Esophagus muscularis mucosa (tissue), 4 donors: ENCODE results near the gene ATP5MG. TPM values are rescaled to one million over a fixed set of nuclear protein-coding genes. Genes with fewer than 3 reads are reported as not detected.

Experiments
- DNase-seq: peaks from one replicate; pipeline ENCODE4 v3.0.0-alpha.2; 2017; ENCODE audit errors: extremely low spot score
- H3K27ac ChIP-seq, 4 donors: fragments of 200-600 bp; sonication (generic); replicated peaks in 1 of 4; 1 replicate in 3 of 4; 2 replicates in 1 of 4; pipeline ENCODE4 v1.5.1; 2016 to 2019; ENCODE audit warnings: mild to moderate bottlenecking in 1 of 4
- H3K27me3 ChIP-seq, 4 donors: fragments of 200-600 bp; sonication (generic); one replicate each; pipeline versions ENCODE4 v1.5.1 to v1.6.0; 2016 to 2019
- H3K36me3 ChIP-seq, 4 donors: fragments of 200-600 bp; sonication (generic); one replicate each; pipeline ENCODE4 v1.5.1; 2016 to 2019
- H3K4me1 ChIP-seq, 4 donors: fragments of 200-600 bp; sonication (generic); one replicate each; pipeline ENCODE4 v1.5.1; 2016 to 2019
- H3K4me3 ChIP-seq, 4 donors: fragments of 200-600 bp; sonication (generic); 1 replicate in 2 of 4; 2 replicates in 2 of 4; pipeline ENCODE4 v1.5.1; 2016 to 2019; ENCODE audit warnings: mild to moderate bottlenecking in 4 of 4, moderate library complexity in 1 of 4
- H3K9me3 ChIP-seq, 4 donors: fragments of 200-600 bp; sonication (generic); 1 replicate in 3 of 4; 2 replicates in 1 of 4; pipeline ENCODE4 v1.5.1; 2016 to 2019
- CTCF ChIP-seq, 3 experiments: fragments of 200-600 bp in 2 of 3; fragments of 450-650 bp in 1 of 3; sonication (generic) in 2 of 3; IDR thresholded peaks; one replicate each; pipeline ENCODE4 v1.5.1; 2017 to 2019; ENCODE audit warnings: antibody characterized with exemption in 3 of 3, mild to moderate bottlenecking in 2 of 3, moderate library complexity in 1 of 3
- EP300 ChIP-seq: sonication (generic); formaldehyde crosslinking; IDR thresholded peaks from one replicate; pipeline ENCODE4 v1.6.1; 2017; ENCODE audit warnings: antibody characterized with exemption
- POLR2A ChIP-seq: fragments of 450-650 bp; IDR thresholded peaks from one replicate; pipeline ENCODE4 v1.6.1; 2017; ENCODE audit warnings: antibody characterized with exemption, moderate library complexity, mild to moderate bottlenecking, low read depth
- POLR2AphosphoS5 ChIP-seq, 2 donors: sonication (generic); formaldehyde crosslinking; IDR thresholded peaks; one replicate each; pipeline ENCODE4 v1.6.1; 2017; ENCODE audit warnings: antibody characterized with exemption in 2 of 2
- WGBS: methylation state at CpG from one replicate; pipeline ENCODE4 v1.1.5; 2018; 5-methylcytosine and 5-hydroxymethylcytosine counted together
- intact Hi-C: fragments of 100-400 bp; cut with DNase I; formaldehyde crosslinking; loops from one replicate; pipeline ENCODE4 v1.15.1; 2023
- total RNA-seq, 4 donors: library from RNA; depleted of rRNA; stranded (reverse); fragments of >200 nt; gene quantifications; one replicate each; pipeline versions ENCODE4 v1.1.0 to v1.2.1, GENCODE V29; 2016

Gene ATP5MG
- total RNA-seq, 4 donors from 2014 or later = 61.0 to 91.1 (median 69.1) TPM

GRCh38 chr11:118442908-118443589 lies 41.6 kb downstream of the ATP5MG start:
- intact Hi-C loops = no loop called here
- TF ChIP-seq POLR2A = no peak
- no peak for TF ChIP-seq POLR2AphosphoS5 (IDR thresholded peaks at IDR 0.05)
- no peak for TF ChIP-seq CTCF (IDR thresholded peaks at IDR 0.05)
- TF ChIP-seq EP300 = no peak
- Histone ChIP-seq H3K9me3 (no peaks in the 10 kb centered on the region), H3K36me3 (peaks cover 0 to 5% (median 0%) of the 10 kb centered on the region in 4 donors), H3K4me3 (no peak overlapping the region), H3K27me3 (no peaks in the 10 kb centered on the region), H3K4me1 (peaks cover 41 to 79% (median 64%) of the 10 kb centered on the region in 4 donors), H3K27ac (no peak overlapping the region)
- no peak for DNase-seq
- WGBS = 81% methylated on average over 4 of the region's 4 CpGs

- TF ChIP-seq POLR2A (no peak), EP300 (no peak), POLR2AphosphoS5 (IDR thresholded peaks at IDR 0.05) (no peak), CTCF (IDR thresholded peaks at IDR 0.05) (no peak)
- peaks cover 37 to 79% (median 64%) of the 10 kb centered on the region in 4 donors for H3K4me1 ChIP-seq
- no peaks in the 10 kb centered on the region for H3K27me3 ChIP-seq
- no peak overlapping the region for H3K27ac ChIP-seq
- WGBS = 96% methylated on average over 2 of the region's 2 CpGs
- intact Hi-C loops = no loop called here
- H3K4me3 ChIP-seq = no peak overlapping the region
- H3K9me3 ChIP-seq = no peaks in the 10 kb centered on the region
- peaks cover 0 to 5% (median 0%) of the 10 kb centered on the region in 4 donors for H3K36me3 ChIP-seq
- no peak for DNase-seq
Observed at GRCh38 chr11:118443590-118444218, 42.3 kb downstream of the ATP5MG start.

GRCh38 chr11:118447423-118447822 lies 46.0 kb downstream of the ATP5MG start:
- whole genome bisulfite sequencing = 92% methylated on average over 4 of the region's 4 CpGs
- Histone ChIP-seq H3K36me3 (peaks cover 0 to 5% (median 0%) of the 10 kb centered on the region in 4 donors), H3K9me3 (no peaks in the 10 kb centered on the region), H3K4me1 (peaks cover 0 to 55% (median 42%) of the 10 kb centered on the region in 4 donors), H3K27ac (no peak overlapping the region), H3K27me3 (no peaks in the 10 kb centered on the region), H3K4me3 (no peak overlapping the region)
- intact Hi-C loops = no loop called here
- TF ChIP-seq EP300 = no peak
- no peak for TF ChIP-seq POLR2AphosphoS5 (IDR thresholded peaks at IDR 0.05)
- no peak for DNase-seq

- no peak for DNase-seq
- Histone ChIP-seq H3K4me1 (peaks cover 0 to 47% (median 33%) of the 10 kb centered on the region in 4 donors), H3K27me3 (no peaks in the 10 kb centered on the region), H3K27ac (no peak overlapping the region), H3K36me3 (peaks cover 0 to 5% (median 0%) of the 10 kb centered on the region in 4 donors), H3K9me3 (no peaks in the 10 kb centered on the region), H3K4me3 (no peak overlapping the region)
- TF ChIP-seq POLR2A (no peak), CTCF (IDR thresholded peaks at IDR 0.05) (no peak)
- intact Hi-C loops = no loop called here
Observed at GRCh38 chr11:118448294-118448693, 46.9 kb downstream of the ATP5MG start.

GRCh38 chr11:118449316-118449918 lies 48.0 kb downstream of the ATP5MG start:
- 73% methylated on average over 4 of the region's 4 CpGs for WGBS
- Histone ChIP-seq H3K9me3 (no peaks in the 10 kb centered on the region), H3K36me3 (peaks cover 0 to 5% (median 0%) of the 10 kb centered on the region in 4 donors), H3K27me3 (no peaks in the 10 kb centered on the region), H3K4me3 (no peak overlapping the region), H3K4me1 (peaks cover 0 to 44% (median 30%) of the 10 kb centered on the region in 4 donors), H3K27ac (no peak overlapping the region)
- intact Hi-C loops = no loop called here
- TF ChIP-seq EP300 = no peak
- TF ChIP-seq CTCF (IDR thresholded peaks at IDR 0.05) = no peak
- no peak for TF ChIP-seq POLR2AphosphoS5 (IDR thresholded peaks at IDR 0.05)
- TF ChIP-seq POLR2A = no peak
- no peak for DNase-seq
